Neuronal stem cell (in vitro differentiated cells): Measurements from ENCODE around the gene GCN1.

Experiments used
- DNase-seq: peaks from one replicate; pipeline ENCODE4 v3.0.0-alpha.2; 2013; ENCODE audit warnings: low spot score
- H2AFZ ChIP-seq: one replicate; pipeline ENCODE4 v1.6.1; 2013; ENCODE audit warnings: mild to moderate bottlenecking, low read length, inconsistent platforms
- H2AK5ac ChIP-seq: 2 replicates; pipeline ENCODE4 v1.6.1; 2013; ENCODE audit warnings: low read depth, mild to moderate bottlenecking, inconsistent platforms, low read length, moderate library complexity, mixed read lengths
- H2BK120ac ChIP-seq: 2 replicates; pipeline ENCODE4 v1.6.1; 2013; ENCODE audit warnings: low read depth, mild to moderate bottlenecking, inconsistent platforms, low read length, moderate library complexity, mixed read lengths
- H2BK12ac ChIP-seq: one replicate; pipeline ENCODE4 v1.6.1; 2013; ENCODE audit warnings: low read length, inconsistent platforms
- H2BK15ac ChIP-seq: 2 replicates; pipeline ENCODE4 v1.6.1; 2013; ENCODE audit warnings: mild to moderate bottlenecking, low read length, inconsistent platforms, mixed read lengths
- H2BK5ac ChIP-seq: one replicate; pipeline ENCODE4 v1.6.1; 2013; ENCODE audit warnings: inconsistent platforms, mild to moderate bottlenecking, low read length, moderate library complexity
- H3K14ac ChIP-seq: one replicate; pipeline ENCODE4 v1.6.1; 2013; ENCODE audit warnings: low read length, inconsistent platforms
- H3K18ac ChIP-seq: 2 replicates; pipeline ENCODE4 v1.6.1; 2013; ENCODE audit warnings: low read length, inconsistent platforms
- H3K23ac ChIP-seq: 2 replicates; pipeline ENCODE4 v1.6.1; 2013; ENCODE audit warnings: low read depth, mild to moderate bottlenecking, mixed read lengths, low read length, inconsistent platforms; ENCODE audit not compliant: poor library complexity
- H3K27ac ChIP-seq: replicated peaks from 3 replicates; pipeline ENCODE4 v1.5.1; 2013; ENCODE audit warnings: low read length, inconsistent platforms
- H3K27me3 ChIP-seq, 3 experiments: 2 replicates each; pipeline ENCODE4 v1.6.1; 2013; ENCODE audit warnings: low read length in 3 of 3, mild to moderate bottlenecking in 2 of 3, inconsistent platforms in 1 of 3, low read depth in 1 of 3, mixed read lengths in 1 of 3, moderate library complexity in 1 of 3; ENCODE audit not compliant: control insufficient read depth in 3 of 3, insufficient read depth in 3 of 3
- H3K36me3 ChIP-seq, 2 donors: replicated peaks in 1 of 2; 2 replicates each; pipeline ENCODE4 v1.6.1; 2013; ENCODE audit warnings: low read length in 2 of 2; ENCODE audit not compliant: control insufficient read depth in 2 of 2, insufficient read depth in 2 of 2
- H3K4ac ChIP-seq: 2 replicates; pipeline ENCODE4 v1.6.1; 2013; ENCODE audit warnings: inconsistent platforms, mild to moderate bottlenecking, low read length, moderate library complexity
- H3K4me1 ChIP-seq, 2 donors: 1 replicate in 1 of 2; 2 replicates in 1 of 2; pipeline ENCODE4 v1.6.1; 2013; ENCODE audit warnings: low read length in 2 of 2, low read depth in 1 of 2; ENCODE audit not compliant: control insufficient read depth in 2 of 2, insufficient read depth in 1 of 2
- H3K4me2 ChIP-seq: one replicate; pipeline ENCODE4 v1.6.1; 2013; ENCODE audit warnings: mild to moderate bottlenecking, low read length, inconsistent platforms; ENCODE audit not compliant: insufficient read depth, poor library complexity, severe bottlenecking
- H3K4me3 ChIP-seq, 2 donors: 2 replicates each; pipeline ENCODE4 v1.5.1; 2013; ENCODE audit warnings: low read length in 2 of 2, mild to moderate bottlenecking in 2 of 2, inconsistent platforms in 1 of 2, moderate library complexity in 1 of 2
- H3K79me1 ChIP-seq: one replicate; pipeline ENCODE4 v1.6.1; 2013; ENCODE audit warnings: low read depth, mild to moderate bottlenecking, inconsistent platforms, low read length, moderate library complexity
- H3K9ac ChIP-seq: one replicate; pipeline ENCODE4 v1.6.1; 2013; ENCODE audit warnings: mild to moderate bottlenecking, low read depth, low read length, inconsistent platforms; ENCODE audit not compliant: poor library complexity
- H3K9me3 ChIP-seq, 2 donors: replicated peaks in 1 of 2; 2 replicates each; pipeline versions ENCODE3 to v1.6.1; 2013; ENCODE audit warnings: low read length in 2 of 2, mild to moderate bottlenecking in 2 of 2, inconsistent platforms in 1 of 2, low read depth in 1 of 2, mixed read lengths in 1 of 2, moderate library complexity in 1 of 2; ENCODE audit not compliant: control insufficient read depth in 2 of 2, insufficient read depth in 1 of 2
- H4K8ac ChIP-seq: one replicate; pipeline ENCODE4 v1.6.1; 2013; ENCODE audit warnings: low read depth, mild to moderate bottlenecking, inconsistent platforms, low read length, moderate library complexity
- H4K91ac ChIP-seq: one replicate; pipeline ENCODE4 v1.6.1; 2013; ENCODE audit warnings: low read length, low read depth, mild to moderate bottlenecking, inconsistent platforms; ENCODE audit not compliant: poor library complexity
- WGBS, 2 donors: extraction: QIAGEN DNeasy Blood & Tissue Kit; methylation state at CpG; one replicate each; pipeline ENCODE4 v1.1.7; 2013; ENCODE audit warnings: missing lambda C conversion rate in 2 of 2, mixed read lengths in 1 of 2; ENCODE audit not compliant: insufficient read length in 2 of 2, insufficient replicate concordance in 1 of 2; ENCODE audit errors: extremely low coverage in 2 of 2; 5-methylcytosine and 5-hydroxymethylcytosine counted together

GCN1 gene

GRCh38 chr12:120090206-120090605, 104.3 kb downstream of the GCN1 start:
- DNase-seq, result no peak
- H3K18ac ChIP-seq, result peak overlapping the region; percentile 28
- H2AK5ac ChIP-seq, result peak overlapping the region; percentile 63
- no peak overlapping the region for H2BK120ac ChIP-seq
- H3K9me3 ChIP-seq, result no peaks in the 10 kb centered on the region
- H3K4me3 ChIP-seq, result no peak overlapping the region
- no peak overlapping the region for H3K27ac ChIP-seq
- no peak overlapping the region for H2BK12ac ChIP-seq
- no peak overlapping the region for H3K9ac ChIP-seq
- H4K91ac ChIP-seq, result no peak overlapping the region
- H3K4me1 ChIP-seq, result peaks cover 30 to 47% of the 10 kb centered on the region in 2 donors
- peak overlapping the region; percentile 98 for H2BK15ac ChIP-seq
- H3K4ac ChIP-seq, result no peak overlapping the region
- H2AFZ ChIP-seq, result no peak overlapping the region
- H2BK5ac ChIP-seq, result peak overlapping the region; percentile 46
- H3K14ac ChIP-seq, result no peak overlapping the region
- H3K4me2 ChIP-seq, result no peak overlapping the region
- WGBS, 2 donors, result no CpG with 5 or more reads among the region's 3 CpGs
- H3K79me1 ChIP-seq, result peaks cover 4% of the 10 kb centered on the region
- H4K8ac ChIP-seq, result no peak overlapping the region
- no peak overlapping the region for H3K23ac ChIP-seq
- no peaks in the 10 kb centered on the region for H3K27me3 ChIP-seq
- H3K36me3 ChIP-seq, result peaks cover 0 to 4% of the 10 kb centered on the region in 2 donors

- Histone ChIP-seq H3K27ac (no peak overlapping the region), H3K9me3 (no peaks in the 10 kb centered on the region), H3K4me3 (no peak overlapping the region), H3K23ac (no peak overlapping the region), H3K36me3 (peaks cover 0 to 2% of the 10 kb centered on the region in 2 donors), H3K14ac (no peak overlapping the region), H3K27me3 (no peaks in the 10 kb centered on the region), H2AK5ac (peak overlapping the region; percentile 8), H2BK5ac (no peak overlapping the region), H4K8ac (no peak overlapping the region), H2BK12ac (no peak overlapping the region), H3K4ac (no peak overlapping the region), H3K18ac (no peak overlapping the region), H2AFZ (no peak overlapping the region), H3K4me2 (no peak overlapping the region), H3K9ac (no peak overlapping the region), H2BK15ac (no peak overlapping the region), H2BK120ac (no peak overlapping the region), H4K91ac (no peak overlapping the region), H3K79me1 (peaks cover 4% of the 10 kb centered on the region), H3K4me1 (peaks cover 30 to 44% of the 10 kb centered on the region in 2 donors)
- no CpG with 5 or more reads among the region's 2 CpGs for WGBS, 2 donors
- DNase-seq, result no peak
These were observed 104.7 kb downstream of the GCN1 start for GRCh38 chr12:120089796-120090195.

GRCh38 chr12:120089105-120089504, 105.4 kb downstream of the GCN1 start:
- no peak overlapping the region for H3K23ac ChIP-seq
- no peak overlapping the region for H3K4me2 ChIP-seq
- H3K4me3 ChIP-seq, result no peak overlapping the region
- no peaks in the 10 kb centered on the region for H3K36me3 ChIP-seq
- no peaks in the 10 kb centered on the region for H3K27me3 ChIP-seq
- H4K8ac ChIP-seq, result no peak overlapping the region
- H2BK15ac ChIP-seq, result no peak overlapping the region
- H3K79me1 ChIP-seq, result peaks cover 4% of the 10 kb centered on the region
- H3K14ac ChIP-seq, result no peak overlapping the region
- no peaks in the 10 kb centered on the region for H3K9me3 ChIP-seq
- peaks cover 26 to 37% of the 10 kb centered on the region in 2 donors for H3K4me1 ChIP-seq
- WGBS, 2 donors, result no CpG with 5 or more reads among the region's 8 CpGs
- H2BK120ac ChIP-seq, result no peak overlapping the region
- no peak overlapping the region for H4K91ac ChIP-seq
- no peak overlapping the region for H3K9ac ChIP-seq
- H3K27ac ChIP-seq, result no peak overlapping the region
- H2BK12ac ChIP-seq, result no peak overlapping the region
- H2AFZ ChIP-seq, result no peak overlapping the region
- no peak overlapping the region for H2AK5ac ChIP-seq
- no peak for DNase-seq
- H3K4ac ChIP-seq, result no peak overlapping the region
- no peak overlapping the region for H2BK5ac ChIP-seq
- H3K18ac ChIP-seq, result no peak overlapping the region

- Histone ChIP-seq H3K27me3 (no peaks in the 10 kb centered on the region), H3K4me1 (peaks cover 10 to 23% of the 10 kb centered on the region in 2 donors), H2AFZ (peak overlapping the region; percentile 94), H3K9ac (peak overlapping the region; percentile 81), H3K4me2 (peak overlapping the region; percentile 94), H2AK5ac (no peak overlapping the region), H3K36me3 (no peaks in the 10 kb centered on the region), H2BK120ac (no peak overlapping the region), H3K4me3 (peak overlapping the region; percentile 65 to 73), H2BK15ac (peak overlapping the region; percentile 67), H2BK5ac (no peak overlapping the region), H3K9me3 (no peaks in the 10 kb centered on the region), H3K14ac (peak overlapping the region; percentile 38), H3K23ac (peak overlapping the region; percentile 73), H2BK12ac (no peak overlapping the region), H3K79me1 (peaks cover 4% of the 10 kb centered on the region), H3K27ac (peak overlapping the region; percentile 67), H3K18ac (peak overlapping the region; percentile 91), H4K91ac (no peak overlapping the region), H4K8ac (no peak overlapping the region), H3K4ac (no peak overlapping the region)
- DNase-seq, result peak; percentile 99
- WGBS, 2 donors, result no CpG with 5 or more reads among the region's 55 CpGs
These were observed 107.5 kb downstream of the GCN1 start for GRCh38 chr12:120086801-120087621.
